K562 (cell line): Measurements from ENCODE around the gene MYCBP. TPM values are rescaled to one million over a fixed set of nuclear protein-coding genes. Genes with fewer than 3 reads are reported as not detected.

ENCODE experiments used
- ATAC-seq: fragments of 200-7000 bp; cut with Tn5 transposase; 3 replicates; pipeline ENCODE4 v1.9.1; 2020; ENCODE audit warnings: moderate library complexity
- BruUV-seq: library from RNA; stranded (reverse); fragments of 400-500 nt; replicated peaks from 2 replicates; lab custom pipeline; 2021; lab: Mats Ljungman, UMichigan
- CTCF ChIA-PET: fragments of 300-600 bp; formaldehyde crosslinking; extraction: SDS; loops from one replicate; lab custom pipeline; 2021; ENCODE audit warnings: low intra/inter-chr PET ratio; lab: Yijun Ruan, JAX
- POLR2A ChIA-PET: fragments of 300-600, 350-650 bp; sonication (Branson Sonifier 250); formaldehyde crosslinking; extraction: SDS; loops from one replicate; lab custom pipeline; 2021; ENCODE audit warnings: antibody characterized with exemption, inconsistent platforms; lab: Yijun Ruan, JAX
- DNase-seq, 4 experiments: peaks; one replicate each; pipeline versions ENCODE4 v3.0.0 to v3.0.0-alpha.2; 2011 to 2018; ENCODE audit warnings: low spot score in 3 of 4, mixed read lengths in 3 of 4; ENCODE audit errors: extremely low read depth in 1 of 4
- FAIRE-seq: peaks from 2 replicates; lab custom pipeline; 2011; peaks lifted over from hg19 to GRCh38; lab: Jason Lieb, UNC
- H2AFZ ChIP-seq: 2 replicates; pipeline ENCODE4 v1.6.0; 2011; ENCODE audit warnings: low read depth, low read length, control low read depth, inconsistent platforms
- H3K27ac ChIP-seq: fragments of 200-600 bp; 3 replicates; pipeline ENCODE4 v1.8.0; 2011; ENCODE audit warnings: low read depth, mild to moderate bottlenecking, control low read depth, inconsistent platforms, low read length, moderate library complexity, mixed read lengths; ENCODE audit errors: extremely low read depth
- H3K27me3 ChIP-seq, 2 experiments: fragments of 300-600 bp in 1 of 2; 2 replicates in 1 of 2; 3 replicates in 1 of 2; pipeline versions ENCODE4 v1.6.0 to v1.8.0; 2011; ENCODE audit warnings: inconsistent platforms in 2 of 2, low read length in 2 of 2, mild to moderate bottlenecking in 1 of 2, mixed read lengths in 1 of 2, moderate library complexity in 1 of 2; ENCODE audit not compliant: control insufficient read depth in 2 of 2, insufficient read depth in 2 of 2
- H3K36me3 ChIP-seq: fragments of 300-600 bp; 3 replicates; pipeline ENCODE4 v1.8.0; 2011; ENCODE audit warnings: mild to moderate bottlenecking, low read length, inconsistent platforms; ENCODE audit not compliant: control insufficient read depth, insufficient read depth
- H3K4me1 ChIP-seq, 2 experiments: fragments of 200-600 bp in 1 of 2; replicated peaks in 1 of 2; 2 replicates in 1 of 2; 3 replicates in 1 of 2; pipeline versions ENCODE4 v1.5.1 to v1.8.0; 2011; ENCODE audit warnings: inconsistent platforms in 2 of 2, low read length in 2 of 2, mild to moderate bottlenecking in 1 of 2, mixed read lengths in 1 of 2, moderate library complexity in 1 of 2; ENCODE audit not compliant: control insufficient read depth in 2 of 2, insufficient read depth in 2 of 2
- H3K4me2 ChIP-seq: 2 replicates; pipeline ENCODE4 v1.6.1; 2011; ENCODE audit warnings: low read length, control low read depth, inconsistent platforms, mixed read lengths; ENCODE audit not compliant: insufficient read depth
- H3K4me3 ChIP-seq: fragments of 200-600 bp; sonication (generic), shearing (Covaris generic); 2 replicates; pipeline ENCODE4 v1.5.1; 2016; ENCODE audit warnings: control low read depth, inconsistent platforms
- H3K79me2 ChIP-seq: fragments of 200-600 bp; 3 replicates; pipeline ENCODE4 v1.8.0; 2011; ENCODE audit warnings: low read length, inconsistent platforms; ENCODE audit not compliant: control insufficient read depth, insufficient read depth
- H3K9ac ChIP-seq, 2 experiments: 2 replicates each; pipeline versions ENCODE4 v1.6.0 to v1.6.1; 2011; ENCODE audit warnings: low read depth in 2 of 2, low read length in 2 of 2, control low read depth in 1 of 2, inconsistent platforms in 1 of 2, mild to moderate bottlenecking in 1 of 2, mixed read lengths in 1 of 2; ENCODE audit not compliant: insufficient read depth in 1 of 2
- H3K9me1 ChIP-seq: one replicate; pipeline ENCODE4 v1.6.0; 2011; ENCODE audit warnings: inconsistent platforms, mild to moderate bottlenecking, low read length, moderate library complexity; ENCODE audit not compliant: control insufficient read depth, insufficient read depth
- H3K9me3 ChIP-seq: replicated peaks from 2 replicates; pipeline ENCODE4 v1.5.1; 2011; ENCODE audit warnings: low read depth, low read length, inconsistent platforms; ENCODE audit not compliant: control insufficient read depth, insufficient read depth
- H4K20me1 ChIP-seq: replicated peaks from 2 replicates; pipeline ENCODE4 v1.6.1; 2011; ENCODE audit warnings: low read length, inconsistent platforms, mixed read lengths; ENCODE audit not compliant: control insufficient read depth, insufficient read depth
- ZBTB33 ChIP-seq: sonication (generic); formaldehyde crosslinking; IDR thresholded peaks from 2 replicates; pipeline ENCODE4 v1.8.1; 2023; ENCODE audit warnings: mild to moderate bottlenecking, missing genetic modification reagents
- ZFX ChIP-seq: sonication (generic); formaldehyde crosslinking; IDR thresholded peaks from 2 replicates; pipeline ENCODE4 v1.8.0; 2022; ENCODE audit warnings: mild to moderate bottlenecking, missing genetic modification reagents, moderate library complexity
- ZNF134 ChIP-seq: fragments of 250-450 bp; sonication (Bioruptor Pico); conservative IDR thresholded peaks from 2 replicates; pipeline ENCODE4 v1.4.0; 2020
- ZNF217 ChIP-seq: sonication (generic); formaldehyde crosslinking; IDR thresholded peaks from 2 replicates; pipeline ENCODE4 v1.8.0; 2022; ENCODE audit warnings: mild to moderate bottlenecking, missing genetic modification reagents
- WGBS: fragments of 100-300 bp; shearing (Covaris generic); methylation state at CpG from one replicate; pipeline ENCODE4 v1.1.6; 2016; ENCODE audit warnings: low coverage, mixed read lengths; ENCODE audit not compliant: insufficient coverage; ENCODE audit errors: missing lambda C conversion rate; 5-methylcytosine and 5-hydroxymethylcytosine counted together
- in situ Hi-C: fragments of 300-500 bp; cut with MboI; formaldehyde crosslinking; loops from 4 replicates; pipeline ENCODE4 v1.15.0; 2018; ENCODE audit warnings: inconsistent platforms, mixed read lengths
- intact Hi-C: fragments of 100-400 bp; cut with micrococcal nuclease; formaldehyde crosslinking; loops from 2 replicates; pipeline ENCODE4 v1.14.2; 2022
- polyA plus RNA-seq, 8 experiments: library from polyadenylated mRNA; depleted of rRNA in 4 of 8; stranded (reverse) in 5 of 8; unstranded in 3 of 8; fragments of >200 nt; fragmentation: Nextera tagmentation in 2 of 8; fragmentation: Illumina TruSeq in 1 of 8; extraction: Ambion mirVana in 2 of 8; extraction: Trizol in 1 of 8; gene quantifications; 2 replicates each; pipeline versions ENCODE4 v1.2.1 to v1.2.3, GENCODE V29; 2011 to 2014; ENCODE audit warnings: inconsistent platforms in 1 of 8, missing spikeins in 1 of 8
- total RNA-seq, 7 experiments: library from RNA; depleted of rRNA in 6 of 7; stranded (reverse); fragments of >200 nt in 6 of 7; fragmentation: Illumina TruSeq in 2 of 7; extraction: Trizol in 2 of 7; gene quantifications; 2 replicates each; pipeline versions ENCODE4 v1.2.1 to v1.2.3, GENCODE V29; 2011 to 2021; ENCODE audit warnings: low replicate concordance in 1 of 7

The MYCBP gene
- total and polyA plus RNA-seq, 9 of the 15 experiments (the other 6 are each of a cell fraction or from before 2014, with no cell fraction given) = 32.3 to 253 (median 72.9) TPM

GRCh38 chr1:38870996-38871395, 2.2 kb downstream of the MYCBP start:
- H4K20me1 ChIP-seq = 0 out of 2 replicates have a peak, but pooled peaks cover 5% of the 10 kb centered on the region
- ATAC-seq (no peak), FAIRE-seq (no peak), DNase-seq (no peak)
- no peaks in the 10 kb centered on the region for H3K9me1 ChIP-seq
- peaks cover 22% of the 10 kb centered on the region for H3K36me3 ChIP-seq
- H3K4me3 ChIP-seq = no peak overlapping the region
- H3K9me3 ChIP-seq = no peaks in the 10 kb centered on the region
- no peak overlapping the region for H3K27ac ChIP-seq
- no TSS peak for BruUV-seq
- peaks cover 26% of the 10 kb centered on the region for H3K79me2 ChIP-seq
- CTCF ChIA-PET = no interaction called here
- in situ Hi-C loops = no loop called here
- TF ChIP-seq ZFX (0 out of 2 replicates have a peak, but pooled peaks have one; percentile 4), ZNF134 (CRISPR knock-in tag) (no peak), ZNF217 (CRISPR knock-in tag) (no peak), ZBTB33 (CRISPR knock-in tag) (peak; percentile 78; the same call in 1 of the 2 replicates)
- TF ChIP-seq, all 486 proteins: peak for 2
- H3K4me1 ChIP-seq = peaks cover 7 to 20% of the 10 kb centered on the region in 2 experiments; a peak in 4 of 5 replicates
- H3K27me3 ChIP-seq = no peaks in the 10 kb centered on the region
- no peak overlapping the region for H2AFZ ChIP-seq
- no peak overlapping the region for H3K4me2 ChIP-seq
- intact Hi-C loops = no loop called here
- 91% methylated on average over 7 of the region's 8 CpGs for WGBS
- POLR2A ChIA-PET = interaction anchor here (2.6 kb wide), 1 partner anchor 10 kb away, joined by 12 read pairs; no protein-coding TSS in a partner anchor
- no peak overlapping the region for H3K9ac ChIP-seq
